ENCODE measurements around the gene NGB. TPM values are rescaled to one million over a fixed set of nuclear protein-coding genes. Genes with fewer than 3 reads are reported as not detected.
A peak's percentile ranks its signal among the peaks of the same experiment; 100 is the strongest.
"Not testable (repeated sequence)": the region's sequence is repeated elsewhere in the genome, so short reads cannot be mapped to it uniquely, and the experiment has no call there.

The NGB gene, protein sequence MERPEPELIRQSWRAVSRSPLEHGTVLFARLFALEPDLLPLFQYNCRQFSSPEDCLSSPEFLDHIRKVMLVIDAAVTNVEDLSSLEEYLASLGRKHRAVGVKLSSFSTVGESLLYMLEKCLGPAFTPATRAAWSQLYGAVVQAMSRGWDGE
- not detected in 2 replicates for total RNA-seq (ENCODE audit: low replicate concordance)
- long read RNA-seq, result 0 reads

DNA sequence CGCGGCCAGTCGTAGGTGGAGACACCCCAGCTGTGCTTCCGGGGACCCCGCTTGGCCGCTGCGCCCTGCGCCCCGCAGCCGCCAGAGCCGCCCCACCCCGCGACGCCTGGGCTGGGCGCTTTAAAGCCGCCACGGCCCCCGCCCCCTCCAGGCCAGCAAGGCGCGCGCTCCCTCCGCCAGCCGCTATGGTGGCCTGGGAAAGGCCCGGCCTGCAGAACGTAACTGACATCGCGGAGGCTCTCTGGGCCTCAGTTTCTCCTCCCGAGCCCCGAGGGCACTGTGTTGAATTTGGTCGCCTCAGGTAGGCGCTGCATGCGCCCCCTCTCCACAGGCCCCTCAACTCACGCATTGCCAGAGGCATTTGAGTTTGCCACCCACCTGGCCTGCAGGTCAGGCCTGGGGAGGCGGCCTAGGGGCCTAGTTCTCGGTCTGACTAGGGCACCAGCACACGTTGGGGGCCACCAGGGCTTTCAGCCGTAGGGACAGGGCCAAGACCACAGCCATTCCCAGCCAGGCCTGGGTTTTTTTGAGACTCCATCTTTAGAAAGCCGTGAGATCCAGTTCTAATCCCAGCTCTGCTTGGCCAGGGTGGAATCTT lies at the start of gene NGB:
Gene NGB (minus strand): TSS at position 94 of the 598 bp plus-strand sequence. CDS start 269 bp downstream, outside the sequence.
- no peak for DNase-seq (ENCODE audit: extremely low spot score, unreplicated experiment)
- Mint-ChIP-seq H3K27me3 (peaks cover 58% of the 10 kb centered on the region), H3K4me1 (ENCODE audit: unreplicated experiment) (no peaks in the 10 kb centered on the region), H3K9me3 (peaks cover 5% of the 10 kb centered on the region), H3K36me3 (peaks cover 3% of the 10 kb centered on the region), H3K4me3 (peak within 1 kb of the TSS; percentile 66), H3K27ac (no peak within 1 kb of the TSS)
- TF ChIP-seq, protein P1, sequence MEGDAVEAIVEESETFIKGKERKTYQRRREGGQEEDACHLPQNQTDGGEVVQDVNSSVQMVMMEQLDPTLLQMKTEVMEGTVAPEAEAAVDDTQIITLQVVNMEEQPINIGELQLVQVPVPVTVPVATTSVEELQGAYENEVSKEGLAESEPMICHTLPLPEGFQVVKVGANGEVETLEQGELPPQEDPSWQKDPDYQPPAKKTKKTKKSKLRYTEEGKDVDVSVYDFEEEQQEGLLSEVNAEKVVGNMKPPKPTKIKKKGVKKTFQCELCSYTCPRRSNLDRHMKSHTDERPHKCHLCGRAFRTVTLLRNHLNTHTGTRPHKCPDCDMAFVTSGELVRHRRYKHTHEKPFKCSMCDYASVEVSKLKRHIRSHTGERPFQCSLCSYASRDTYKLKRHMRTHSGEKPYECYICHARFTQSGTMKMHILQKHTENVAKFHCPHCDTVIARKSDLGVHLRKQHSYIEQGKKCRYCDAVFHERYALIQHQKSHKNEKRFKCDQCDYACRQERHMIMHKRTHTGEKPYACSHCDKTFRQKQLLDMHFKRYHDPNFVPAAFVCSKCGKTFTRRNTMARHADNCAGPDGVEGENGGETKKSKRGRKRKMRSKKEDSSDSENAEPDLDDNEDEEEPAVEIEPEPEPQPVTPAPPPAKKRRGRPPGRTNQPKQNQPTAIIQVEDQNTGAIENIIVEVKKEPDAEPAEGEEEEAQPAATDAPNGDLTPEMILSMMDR (conservative IDR thresholded peaks at IDR 0.05), result no peak

GRCh38 chr14:77320238-77320935 lies 49.4 kb upstream of the NGB start, which contains the start of gene POMT2:
Gene POMT2 (minus strand): TSS chr14:77320883. CDS start chr14:77320681, 202 bp downstream.
- peaks cover 30% of the 10 kb centered on the region for H3K4me1 Mint-ChIP-seq (ENCODE audit: unreplicated experiment)
- peak within 1 kb of the TSS; percentile 100 for H3K27ac Mint-ChIP-seq
- peak; percentile 95 for DNase-seq (ENCODE audit: extremely low spot score, unreplicated experiment)
- TF ChIP-seq, protein P1 (conservative IDR thresholded peaks at IDR 0.05), result peak; percentile 77
- H3K36me3 Mint-ChIP-seq, result no peaks in the 10 kb centered on the region
- no peaks in the 10 kb centered on the region for H3K27me3 Mint-ChIP-seq
- no peaks in the 10 kb centered on the region for H3K9me3 Mint-ChIP-seq
- H3K4me3 Mint-ChIP-seq, result peak within 1 kb of the TSS; percentile 98

DNA sequence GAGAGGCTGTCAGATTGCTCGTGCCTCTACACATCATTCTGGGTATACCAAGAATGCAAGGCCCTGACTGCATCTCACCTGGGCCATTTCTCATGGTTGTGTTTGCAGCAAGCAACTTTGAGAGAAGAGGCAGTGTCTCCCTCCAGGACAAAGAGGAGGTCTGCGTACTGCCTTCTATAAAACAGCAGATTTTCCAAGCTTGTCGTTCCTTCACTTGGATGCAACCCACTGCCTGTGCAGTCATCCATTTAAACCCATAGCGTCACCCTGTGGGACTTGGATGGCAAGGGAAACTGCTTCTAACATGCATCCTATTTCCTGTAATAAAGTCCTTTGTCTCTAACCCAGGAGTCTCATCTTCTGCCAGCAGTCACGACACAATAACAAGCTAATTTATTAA lies 48.4 kb upstream of the NGB start:
- Mint-ChIP-seq H3K27ac (peak overlapping the region; percentile 93), H3K36me3 (no peaks in the 10 kb centered on the region), H3K27me3 (no peaks in the 10 kb centered on the region), H3K4me1 (ENCODE audit: unreplicated experiment) (peaks cover 33% of the 10 kb centered on the region), H3K4me3 (peak overlapping the region; percentile 98), H3K9me3 (no peaks in the 10 kb centered on the region)
- TF ChIP-seq, protein P1 (conservative IDR thresholded peaks at IDR 0.05), result no peak
- no peak for DNase-seq (ENCODE audit: extremely low spot score, unreplicated experiment)

DNA sequence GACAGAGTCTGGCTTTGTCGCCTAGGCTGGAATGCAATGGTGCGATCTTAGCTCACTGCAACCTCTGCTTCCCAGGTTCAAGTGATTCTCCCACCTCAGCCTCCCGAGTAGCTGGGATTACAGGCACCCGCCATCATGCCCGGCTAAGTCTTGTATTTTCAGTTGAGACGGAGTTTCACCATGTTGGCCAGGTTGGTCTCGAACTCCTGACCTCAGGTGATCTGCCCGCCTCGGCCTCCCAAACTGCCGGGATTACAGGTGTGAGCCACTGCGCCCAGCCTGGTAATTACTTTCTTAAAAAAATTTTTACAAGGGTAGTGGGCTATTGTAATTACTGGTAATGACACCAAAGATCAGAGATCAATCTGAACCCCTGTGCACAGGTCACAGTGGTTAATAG lies 47.8 kb upstream of the NGB start:
- not testable (repeated sequence) for H3K27ac Mint-ChIP-seq; DNase-seq (ENCODE audit: extremely low spot score, unreplicated experiment); H3K36me3 Mint-ChIP-seq; H3K4me3 Mint-ChIP-seq; H3K9me3 Mint-ChIP-seq; H3K27me3 Mint-ChIP-seq
- peaks cover 38% of the 10 kb centered on the region for H3K4me1 Mint-ChIP-seq (ENCODE audit: unreplicated experiment)

- TF ChIP-seq, protein P1 (conservative IDR thresholded peaks at IDR 0.05), result no peak
- Mint-ChIP-seq H3K4me3 (peak overlapping the region; percentile 42), H3K36me3 (no peaks in the 10 kb centered on the region), H3K27me3 (no peaks in the 10 kb centered on the region), H3K9me3 (no peaks in the 10 kb centered on the region), H3K27ac (no peak overlapping the region), H3K4me1 (ENCODE audit: unreplicated experiment) (peaks cover 43% of the 10 kb centered on the region)
- DNase-seq (ENCODE audit: extremely low spot score, unreplicated experiment), result no peak
Measured at GRCh38 chr14:77318006-77318553, 47.1 kb upstream of the NGB start.

All from type B pancreatic cell (in vitro differentiated cells).